Upper lobe of right lung (tissue), 1 donor: ENCODE data around the gene KLC1. TPM values are rescaled to one million over a fixed set of nuclear protein-coding genes. Genes with fewer than 3 reads are reported as not detected.

Experiments
- ATAC-seq: fragments of 200-7000 bp; cut with Tn5 transposase; one replicate; pipeline ENCODE4 v1.9.1; 2020; ENCODE audit warnings: mild to moderate bottlenecking, moderate library complexity
- DNase-seq: peaks from one replicate; pipeline ENCODE4 v3.0.0-alpha.2; 2020
- H3K27ac ChIP-seq: fragments of 200-600 bp; one replicate; pipeline ENCODE4 v1.8.0; 2022
- H3K27me3 ChIP-seq: fragments of 200-600 bp; one replicate; pipeline ENCODE4 v1.8.0; 2022; ENCODE audit warnings: mild to moderate bottlenecking
- H3K36me3 ChIP-seq: fragments of 200-600 bp; one replicate; pipeline ENCODE4 v1.8.0; 2022
- H3K4me1 ChIP-seq: fragments of 200-600 bp; one replicate; pipeline ENCODE4 v1.8.0; 2022
- H3K4me3 ChIP-seq: fragments of 200-600 bp; one replicate; pipeline ENCODE4 v1.8.0; 2022; ENCODE audit warnings: mild to moderate bottlenecking
- H3K9me3 ChIP-seq: fragments of 200-600 bp; one replicate; pipeline ENCODE4 v1.8.0; 2022
- intact Hi-C: fragments of 100-400 bp; cut with DNase I; formaldehyde crosslinking; loops from one replicate; pipeline ENCODE4 v1.11.0; 2022
- total RNA-seq: library from RNA; stranded (reverse); fragmentation: NEBNext Ultra II Directional; extraction: Animal tissue kit (Norgen Biotek cat#: 25700); gene quantifications from one replicate; pipeline ENCODE4 v1.2.1, GENCODE V29; 2021
- TF ChIP-seq, protein P1 (sequence below): fragments of 200-600 bp; IDR thresholded peaks from one replicate; pipeline ENCODE4 v1.8.0; 2022; ENCODE audit warnings: antibody characterized with exemption
- donor health status: DM: no; HTN: yes; CAD: no; lungs with severe emphysema.

KLC1 gene
- total RNA-seq, 1 donor from 2014 or later: 172 TPM

GRCh38 chr14:103621860-103622259 is 7.2 kb upstream of the KLC1 start:
- no peak overlapping the region for H3K27ac ChIP-seq
- TF ChIP-seq, protein P1, sequence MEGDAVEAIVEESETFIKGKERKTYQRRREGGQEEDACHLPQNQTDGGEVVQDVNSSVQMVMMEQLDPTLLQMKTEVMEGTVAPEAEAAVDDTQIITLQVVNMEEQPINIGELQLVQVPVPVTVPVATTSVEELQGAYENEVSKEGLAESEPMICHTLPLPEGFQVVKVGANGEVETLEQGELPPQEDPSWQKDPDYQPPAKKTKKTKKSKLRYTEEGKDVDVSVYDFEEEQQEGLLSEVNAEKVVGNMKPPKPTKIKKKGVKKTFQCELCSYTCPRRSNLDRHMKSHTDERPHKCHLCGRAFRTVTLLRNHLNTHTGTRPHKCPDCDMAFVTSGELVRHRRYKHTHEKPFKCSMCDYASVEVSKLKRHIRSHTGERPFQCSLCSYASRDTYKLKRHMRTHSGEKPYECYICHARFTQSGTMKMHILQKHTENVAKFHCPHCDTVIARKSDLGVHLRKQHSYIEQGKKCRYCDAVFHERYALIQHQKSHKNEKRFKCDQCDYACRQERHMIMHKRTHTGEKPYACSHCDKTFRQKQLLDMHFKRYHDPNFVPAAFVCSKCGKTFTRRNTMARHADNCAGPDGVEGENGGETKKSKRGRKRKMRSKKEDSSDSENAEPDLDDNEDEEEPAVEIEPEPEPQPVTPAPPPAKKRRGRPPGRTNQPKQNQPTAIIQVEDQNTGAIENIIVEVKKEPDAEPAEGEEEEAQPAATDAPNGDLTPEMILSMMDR: no peak
- H3K27me3 ChIP-seq: no peaks in the 10 kb centered on the region
- H3K4me1 ChIP-seq: peaks cover 27% of the 10 kb centered on the region
- DNase-seq (no peak), ATAC-seq (no peak)
- no peaks in the 10 kb centered on the region for H3K36me3 ChIP-seq
- intact Hi-C loops: no loop called here
- no peaks in the 10 kb centered on the region for H3K9me3 ChIP-seq
- H3K4me3 ChIP-seq: no peak overlapping the region

- no peak for ATAC-seq
- intact Hi-C loops: no loop called here
- H3K36me3 ChIP-seq: no peaks in the 10 kb centered on the region
- peak overlapping the region; percentile 78 for H3K27ac ChIP-seq
- TF ChIP-seq, protein P1: no peak
- no peaks in the 10 kb centered on the region for H3K27me3 ChIP-seq
- DNase-seq: no peak
- no peaks in the 10 kb centered on the region for H3K9me3 ChIP-seq
- H3K4me3 ChIP-seq: no peak overlapping the region
- H3K4me1 ChIP-seq: peaks cover 38% of the 10 kb centered on the region
Observed at GRCh38 chr14:103623308-103623707, 5.7 kb upstream of the KLC1 start.

DNA sequence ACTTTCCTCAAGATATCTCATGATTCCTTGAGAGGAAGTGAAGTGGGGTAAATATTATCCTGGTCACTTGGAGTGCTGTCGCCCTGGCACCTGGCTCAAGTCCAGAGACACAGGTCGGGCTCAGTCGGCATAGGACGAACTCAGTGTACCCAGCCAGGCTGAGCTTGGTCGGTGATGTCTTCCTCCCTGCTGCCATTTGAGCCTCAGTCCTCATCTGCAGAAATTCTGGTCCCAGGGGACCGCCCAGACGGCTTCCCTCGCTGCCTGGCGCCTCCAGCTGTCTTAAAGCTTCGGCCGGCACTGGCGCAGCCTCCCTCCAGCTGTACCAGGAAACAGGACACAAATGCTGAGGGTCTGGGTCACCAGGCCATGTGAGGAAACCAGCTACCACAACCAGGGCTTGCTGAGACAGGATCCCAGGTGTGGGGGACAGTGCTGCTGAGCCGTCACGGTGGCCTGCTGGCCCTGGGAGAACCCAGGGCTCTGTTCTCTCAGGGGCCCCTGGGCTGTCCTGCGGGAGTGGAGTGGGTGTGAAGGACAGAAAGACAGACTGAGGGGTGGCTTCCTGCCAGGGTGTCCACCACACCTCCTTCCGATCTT is 5.0 kb upstream of the KLC1 start:
- Histone ChIP-seq H3K9me3 (no peaks in the 10 kb centered on the region), H3K4me3 (no peak overlapping the region), H3K4me1 (peaks cover 40% of the 10 kb centered on the region), H3K27me3 (no peaks in the 10 kb centered on the region), H3K36me3 (no peaks in the 10 kb centered on the region), H3K27ac (peak overlapping the region; percentile 78)
- peak; percentile 85 for DNase-seq
- intact Hi-C loops: no loop called here
- peak; percentile 61 for ATAC-seq
- TF ChIP-seq, protein P1: no peak

- peak; percentile 56 for ATAC-seq
- TF ChIP-seq, protein P1: no peak
- peak; percentile 85 for DNase-seq
- Histone ChIP-seq H3K27me3 (no peaks in the 10 kb centered on the region), H3K27ac (peak overlapping the region; percentile 78), H3K36me3 (no peaks in the 10 kb centered on the region), H3K4me1 (peaks cover 40% of the 10 kb centered on the region), H3K4me3 (peak overlapping the region; percentile 10), H3K9me3 (no peaks in the 10 kb centered on the region)
- intact Hi-C loops: no loop called here
Observed at GRCh38 chr14:103624860-103625259, 4.2 kb upstream of the KLC1 start.

DNA sequence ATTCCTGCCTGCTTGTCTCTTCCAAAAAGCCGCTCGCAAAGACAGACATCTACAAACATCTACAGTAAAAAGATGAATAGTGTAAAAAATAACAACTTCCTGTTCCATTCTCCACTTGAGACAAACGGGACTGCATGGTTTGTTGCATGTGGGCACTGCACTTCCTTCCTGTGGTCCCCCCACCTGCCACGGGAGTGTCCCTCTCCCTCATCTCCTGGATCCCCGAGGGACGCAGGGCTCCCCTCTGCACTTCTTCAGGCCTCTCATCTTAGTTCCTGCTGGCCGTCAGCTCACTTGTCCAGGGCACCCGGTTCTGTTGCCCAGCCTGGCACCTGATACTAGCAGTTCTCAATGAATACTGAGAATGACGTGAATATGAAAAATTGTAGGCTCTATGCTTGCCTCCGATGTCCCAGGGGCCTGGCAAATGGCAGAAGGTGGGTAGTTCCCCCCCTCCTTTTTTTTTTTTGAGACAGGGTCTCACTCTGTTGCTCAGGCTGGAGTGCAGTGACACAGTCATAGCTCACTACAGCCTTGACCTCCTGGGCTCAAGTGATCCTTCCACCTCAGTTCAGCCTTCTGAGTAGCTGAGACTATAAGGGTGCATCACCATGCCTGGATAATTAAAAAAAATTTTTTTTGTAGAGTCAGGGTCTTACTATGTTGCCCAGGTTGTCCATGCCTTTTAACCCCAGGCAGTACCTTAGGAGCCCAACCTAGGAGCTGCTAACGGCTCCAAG is 3.5 kb upstream of the KLC1 start:
- intact Hi-C loops: no loop called here

More for the DNA sequence above, 3.5 kb upstream of the KLC1 start:
- H3K4me3 ChIP-seq: no peak overlapping the region
- H3K27me3 ChIP-seq: no peaks in the 10 kb centered on the region
- H3K9me3 ChIP-seq: no peaks in the 10 kb centered on the region
- TF ChIP-seq, protein P1: no peak
- H3K27ac ChIP-seq: peak overlapping the region; percentile 78
- no peak for DNase-seq
- ATAC-seq: no peak
- no peaks in the 10 kb centered on the region for H3K36me3 ChIP-seq
- peaks cover 45% of the 10 kb centered on the region for H3K4me1 ChIP-seq
